OCI-LY7 (cell line): ENCODE measurements around the gene APOBEC3A. TPM values are rescaled to one million over a fixed set of nuclear protein-coding genes. Genes with fewer than 3 reads are reported as not detected.

Source experiments
- BruUV-seq: library from RNA; stranded (reverse); fragments of 400-500 nt; replicated peaks from 2 replicates; lab custom pipeline; 2021; lab: Mats Ljungman, UMichigan
- CTCF ChIA-PET: fragments of 300-600 bp; sonication (Branson Sonifier 250); formaldehyde crosslinking; loops from one replicate; lab custom pipeline; 2022; ENCODE audit warnings: antibody characterized with exemption; ENCODE audit not compliant: unreplicated experiment; lab: Charles Lee
- POLR2A ChIA-PET: fragments of 300-600 bp; sonication (Branson Sonifier 250); formaldehyde crosslinking; loops from one replicate; lab custom pipeline; 2022; ENCODE audit warnings: antibody characterized with exemption; lab: Charles Lee
- DNase-seq: peaks from one replicate; pipeline ENCODE4 v3.0.0-alpha.2; 2015; ENCODE audit warnings: low spot score
- H2AFZ ChIP-seq: fragments of 200-600 bp; sonication (generic), shearing (Covaris generic); 2 replicates; pipeline ENCODE4 v1.6.1; 2014; ENCODE audit warnings: mild to moderate bottlenecking, antibody characterized with exemption, low read length, moderate library complexity
- H3K27ac ChIP-seq: fragments of 200-600 bp; sonication (generic); 2 replicates; pipeline ENCODE4 v1.5.1; 2014; ENCODE audit warnings: mixed run types, low read depth, mild to moderate bottlenecking, moderate library complexity, low read length, inconsistent platforms; ENCODE audit not compliant: poor library complexity, severe bottlenecking
- H3K36me3 ChIP-seq: fragments of 200-600 bp; sonication (generic); 2 replicates; pipeline ENCODE4 v1.6.1; 2014; ENCODE audit warnings: mild to moderate bottlenecking, antibody characterized with exemption, low read length, moderate library complexity, mixed read lengths; ENCODE audit not compliant: insufficient read depth
- H3K4me1 ChIP-seq: fragments of 200-600 bp; sonication (generic); 2 replicates; pipeline ENCODE4 v1.5.1; 2014; ENCODE audit warnings: mild to moderate bottlenecking, low read length; ENCODE audit not compliant: insufficient read depth, poor library complexity, severe bottlenecking
- H3K4me2 ChIP-seq: fragments of 200-600 bp; sonication (generic); 2 replicates; pipeline ENCODE4 v1.6.1; 2014; ENCODE audit warnings: mild to moderate bottlenecking, low read length
- H3K4me3 ChIP-seq: fragments of 200-600 bp; sonication (generic); 2 replicates; pipeline ENCODE4 v1.5.1; 2014; ENCODE audit warnings: mild to moderate bottlenecking, low read depth, low read length; ENCODE audit not compliant: poor library complexity, severe bottlenecking
- H3K79me2 ChIP-seq: fragments of 200-600 bp; sonication (generic); 2 replicates; pipeline ENCODE4 v1.6.1; 2016; ENCODE audit warnings: low read depth, mild to moderate bottlenecking, low read length, moderate library complexity, mixed read lengths; ENCODE audit not compliant: insufficient read depth
- H3K9me2 ChIP-seq: fragments of 200-600 bp; sonication (generic); 2 replicates; pipeline ENCODE4 v1.6.1; 2016; ENCODE audit warnings: mild to moderate bottlenecking, low read length, mixed read lengths; ENCODE audit not compliant: insufficient read depth
- H3K9me3 ChIP-seq: fragments of 200-600 bp; sonication (generic); 2 replicates; pipeline ENCODE4 v1.6.1; 2014; ENCODE audit warnings: mild to moderate bottlenecking, mixed run types, low read length, mixed read lengths
- H4K20me1 ChIP-seq: fragments of 200-600 bp; sonication (generic); 2 replicates; pipeline ENCODE4 v1.6.1; 2014; ENCODE audit warnings: mild to moderate bottlenecking, antibody characterized with exemption, low read length, moderate library complexity, mixed read lengths; ENCODE audit not compliant: insufficient read depth
- EZH2phosphoT487 ChIP-seq: fragments of 200-600 bp; sonication (generic); IDR thresholded peaks from 2 replicates; pipeline ENCODE4 v1.6.1; 2018; ENCODE audit warnings: low read depth, borderline replicate concordance, mild to moderate bottlenecking, mixed run types, antibody characterized with exemption, low read length, moderate library complexity, mixed read lengths
- intact Hi-C: fragments of 100-400 bp; cut with micrococcal nuclease; formaldehyde crosslinking; loops from one replicate; pipeline ENCODE4 v1.10.0; 2022; ENCODE audit not compliant: unreplicated experiment
- total RNA-seq, 2 experiments: library from RNA; depleted of rRNA in 1 of 2; stranded (reverse); fragments of >200 nt in 1 of 2; shearing (Covaris generic) in 1 of 2; gene quantifications; 2 replicates each; pipeline ENCODE4 v1.2.3, GENCODE V29; 2014 to 2022
- TF ChIP-seq, protein P1 (sequence below): fragments of 200-600 bp; sonication (generic); conservative IDR thresholded peaks from 2 replicates; pipeline ENCODE4 v1.5.1; 2014; ENCODE audit warnings: mild to moderate bottlenecking, antibody characterized with exemption, low read length, moderate library complexity, mixed read lengths

APOBEC3A gene
- total RNA-seq, 2 experiments from 2014 or later: not detected

DNA sequence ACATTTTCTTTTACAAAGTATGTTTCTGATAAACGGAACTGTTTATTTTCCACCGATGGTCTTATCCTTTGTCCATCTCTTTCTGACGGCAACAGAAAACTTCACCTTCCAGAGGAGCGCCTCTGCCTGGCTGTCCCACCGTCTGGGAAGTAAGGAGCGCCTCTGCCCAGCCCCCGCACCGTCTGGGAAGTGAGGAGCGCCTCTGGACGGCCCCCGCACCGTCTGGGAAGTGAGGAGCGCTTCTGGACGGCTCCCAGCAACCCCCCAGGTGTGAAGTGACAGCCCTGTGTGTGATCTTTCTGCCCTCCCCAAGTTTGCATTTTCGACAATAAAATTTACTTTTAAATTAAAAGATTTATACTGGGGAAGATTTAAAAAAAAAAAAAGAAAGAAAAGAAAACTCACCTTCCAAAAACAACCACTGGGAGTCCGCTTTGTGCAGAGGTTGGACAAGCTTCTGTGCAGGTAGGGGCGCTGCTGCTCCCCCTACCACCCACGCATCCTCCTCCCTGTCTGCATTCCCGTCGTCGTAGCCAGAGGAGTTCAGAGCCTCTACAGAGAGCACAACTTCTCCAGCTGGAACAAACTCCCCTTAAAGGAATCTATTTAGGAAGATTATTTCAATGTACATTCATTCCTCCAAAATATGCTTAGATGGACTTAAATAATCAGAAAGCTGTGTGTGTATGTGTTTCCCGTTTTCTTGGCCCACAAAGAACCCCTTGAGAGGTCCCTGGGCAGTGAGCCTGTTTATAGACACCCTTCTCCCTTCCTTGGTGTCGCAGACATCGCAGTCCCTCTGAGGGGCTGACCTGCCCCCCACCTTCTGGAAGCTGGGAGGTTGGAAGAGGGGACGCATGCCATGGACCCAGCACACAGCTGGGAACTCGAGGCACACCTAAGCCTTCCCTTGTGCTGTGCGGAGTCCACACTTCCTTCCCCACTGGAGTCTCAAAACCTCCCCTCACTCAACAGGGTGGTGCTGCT, 23.9 kb downstream of the APOBEC3A start:
- Histone ChIP-seq H3K27ac (no peak overlapping the region), H3K9me2 (no peaks in the 10 kb centered on the region), H3K9me3 (peaks cover 16% of the 10 kb centered on the region; the same call in 1 of the 2 replicates), H4K20me1 (no peaks in the 10 kb centered on the region), H2AFZ (peak overlapping the region; percentile 49; the same call in 1 of the 2 replicates), H3K4me3 (no peak overlapping the region), H3K79me2 (no peaks in the 10 kb centered on the region), H3K4me2 (no peak overlapping the region), H3K36me3 (no peaks in the 10 kb centered on the region; the same call in 1 of the 2 replicates), H3K4me1 (peaks cover 33% of the 10 kb centered on the region)
- peak; percentile 26 for DNase-seq
- intact Hi-C loops: no loop called here
- POLR2A ChIA-PET: interaction anchor here (0.7 to 1.3 kb wide), 2 partner anchors 22 to 55 kb away, joined by 3 read pairs; no protein-coding TSS in a partner anchor
- BruUV-seq: no TSS peak
- CTCF ChIA-PET: no interaction called here
- TF ChIP-seq, protein P1, sequence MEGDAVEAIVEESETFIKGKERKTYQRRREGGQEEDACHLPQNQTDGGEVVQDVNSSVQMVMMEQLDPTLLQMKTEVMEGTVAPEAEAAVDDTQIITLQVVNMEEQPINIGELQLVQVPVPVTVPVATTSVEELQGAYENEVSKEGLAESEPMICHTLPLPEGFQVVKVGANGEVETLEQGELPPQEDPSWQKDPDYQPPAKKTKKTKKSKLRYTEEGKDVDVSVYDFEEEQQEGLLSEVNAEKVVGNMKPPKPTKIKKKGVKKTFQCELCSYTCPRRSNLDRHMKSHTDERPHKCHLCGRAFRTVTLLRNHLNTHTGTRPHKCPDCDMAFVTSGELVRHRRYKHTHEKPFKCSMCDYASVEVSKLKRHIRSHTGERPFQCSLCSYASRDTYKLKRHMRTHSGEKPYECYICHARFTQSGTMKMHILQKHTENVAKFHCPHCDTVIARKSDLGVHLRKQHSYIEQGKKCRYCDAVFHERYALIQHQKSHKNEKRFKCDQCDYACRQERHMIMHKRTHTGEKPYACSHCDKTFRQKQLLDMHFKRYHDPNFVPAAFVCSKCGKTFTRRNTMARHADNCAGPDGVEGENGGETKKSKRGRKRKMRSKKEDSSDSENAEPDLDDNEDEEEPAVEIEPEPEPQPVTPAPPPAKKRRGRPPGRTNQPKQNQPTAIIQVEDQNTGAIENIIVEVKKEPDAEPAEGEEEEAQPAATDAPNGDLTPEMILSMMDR: peak; percentile 68
- TF ChIP-seq EZH2phosphoT487: no peak

DNA sequence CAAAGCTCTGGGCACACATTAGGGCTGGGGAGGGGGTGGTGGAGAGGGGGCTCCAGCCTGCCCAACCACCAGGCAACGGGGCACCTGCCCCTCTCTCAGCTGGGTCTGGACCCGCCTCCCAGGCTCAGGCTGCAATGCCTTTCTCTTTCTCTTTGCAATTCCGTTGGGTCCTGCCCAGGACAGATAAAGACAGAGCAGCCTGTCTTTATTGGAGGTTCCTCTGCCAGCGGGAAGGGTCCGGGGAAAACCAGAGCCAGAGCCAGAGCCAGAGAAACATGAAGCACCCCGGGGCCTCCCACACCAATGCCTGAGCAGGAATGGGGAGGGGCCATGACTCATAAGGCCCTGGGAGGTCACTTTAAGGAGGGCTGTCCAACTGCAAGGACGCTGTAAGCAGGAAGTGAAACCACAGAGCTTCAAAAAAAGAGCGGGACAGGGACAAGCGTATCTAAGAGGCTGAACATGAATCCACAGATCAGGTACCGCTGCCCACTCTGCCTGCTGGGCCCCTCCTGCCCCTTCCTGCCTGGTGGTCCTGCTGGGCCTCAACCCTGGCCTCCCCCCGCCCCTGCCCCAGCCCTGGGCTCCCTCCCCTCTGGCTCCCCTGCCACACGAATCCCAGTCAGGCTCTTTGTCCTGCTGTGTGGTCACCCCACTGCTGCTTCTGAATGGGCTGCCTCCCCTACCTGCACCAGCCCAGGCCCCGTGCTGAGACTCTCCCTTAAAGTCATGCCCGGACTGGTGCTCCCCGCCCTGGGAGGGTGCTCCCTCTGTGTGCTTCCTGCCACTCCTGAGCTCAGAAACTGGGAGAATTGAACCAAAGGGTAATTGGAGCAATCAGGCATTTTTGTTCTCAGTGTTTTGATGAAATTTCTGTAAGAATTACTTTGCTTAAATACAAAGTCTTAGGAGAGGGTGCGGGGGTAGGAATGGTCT, 24.9 kb downstream of the APOBEC3A start, which contains the start of gene APOBEC3B:
Gene APOBEC3B (plus strand): TSS at position 356 of the 936 bp plus-strand sequence. CDS start 107 bp downstream, at position 463.
- no peak within 1 kb of the TSS for H3K27ac ChIP-seq
- H3K4me2 ChIP-seq: peak within 1 kb of the TSS; percentile 13; the same call in 1 of the 2 replicates
- H3K4me3 ChIP-seq: no peak within 1 kb of the TSS
- intact Hi-C loops: no loop called here
- TF ChIP-seq EZH2phosphoT487: no peak
- TF ChIP-seq, protein P1: no peak
- H3K9me3 ChIP-seq: peaks cover 16% of the 10 kb centered on the region; the same call in 1 of the 2 replicates
- no peaks in the 10 kb centered on the region for H3K79me2 ChIP-seq
- CTCF ChIA-PET: no interaction called here
- H3K9me2 ChIP-seq: no peaks in the 10 kb centered on the region
- BruUV-seq: no TSS peak
- no peaks in the 10 kb centered on the region; the same call in 1 of the 2 replicates for H3K36me3 ChIP-seq
- DNase-seq: peak; percentile 47
- H3K4me1 ChIP-seq: peaks cover 33% of the 10 kb centered on the region
- POLR2A ChIA-PET: no interaction called here
- peak within 1 kb of the TSS; percentile 49; the same call in 1 of the 2 replicates for H2AFZ ChIP-seq
- H4K20me1 ChIP-seq: no peaks in the 10 kb centered on the region
